ENCODE data around the gene LYSMD1.
"Not testable (repeated sequence)": the region's sequence is repeated elsewhere in the genome, so short reads cannot be mapped to it uniquely, and the experiment has no call there.

Gene LYSMD1

GRCh38 chr1:151193856-151194255, 28.2 kb upstream of the LYSMD1 start:
- peaks cover 0 to 28% (median 16%) of the 10 kb centered on the region in 4 donors for H3K4me1 ChIP-seq
- H3K27ac ChIP-seq: no peak overlapping the region
- H3K36me3 ChIP-seq: no peaks in the 10 kb centered on the region
- TF ChIP-seq, protein P1, sequence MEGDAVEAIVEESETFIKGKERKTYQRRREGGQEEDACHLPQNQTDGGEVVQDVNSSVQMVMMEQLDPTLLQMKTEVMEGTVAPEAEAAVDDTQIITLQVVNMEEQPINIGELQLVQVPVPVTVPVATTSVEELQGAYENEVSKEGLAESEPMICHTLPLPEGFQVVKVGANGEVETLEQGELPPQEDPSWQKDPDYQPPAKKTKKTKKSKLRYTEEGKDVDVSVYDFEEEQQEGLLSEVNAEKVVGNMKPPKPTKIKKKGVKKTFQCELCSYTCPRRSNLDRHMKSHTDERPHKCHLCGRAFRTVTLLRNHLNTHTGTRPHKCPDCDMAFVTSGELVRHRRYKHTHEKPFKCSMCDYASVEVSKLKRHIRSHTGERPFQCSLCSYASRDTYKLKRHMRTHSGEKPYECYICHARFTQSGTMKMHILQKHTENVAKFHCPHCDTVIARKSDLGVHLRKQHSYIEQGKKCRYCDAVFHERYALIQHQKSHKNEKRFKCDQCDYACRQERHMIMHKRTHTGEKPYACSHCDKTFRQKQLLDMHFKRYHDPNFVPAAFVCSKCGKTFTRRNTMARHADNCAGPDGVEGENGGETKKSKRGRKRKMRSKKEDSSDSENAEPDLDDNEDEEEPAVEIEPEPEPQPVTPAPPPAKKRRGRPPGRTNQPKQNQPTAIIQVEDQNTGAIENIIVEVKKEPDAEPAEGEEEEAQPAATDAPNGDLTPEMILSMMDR (IDR thresholded peaks at IDR 0.05): no peak
- DNase-seq: no peak
- intact Hi-C loops (cut with DNase I; ENCODE audit: low total_unique reads): loop anchor here (5.0 to 10.0 kb wide), 2 partner anchors 58 to 151 kb away; partner anchors contain the start of genes PSMD4 and RFX5
- no peak overlapping the region for H3K4me3 ChIP-seq
- no peaks in the 10 kb centered on the region for H3K27me3 ChIP-seq
- H3K9me3 ChIP-seq: no peaks in the 10 kb centered on the region

DNA sequence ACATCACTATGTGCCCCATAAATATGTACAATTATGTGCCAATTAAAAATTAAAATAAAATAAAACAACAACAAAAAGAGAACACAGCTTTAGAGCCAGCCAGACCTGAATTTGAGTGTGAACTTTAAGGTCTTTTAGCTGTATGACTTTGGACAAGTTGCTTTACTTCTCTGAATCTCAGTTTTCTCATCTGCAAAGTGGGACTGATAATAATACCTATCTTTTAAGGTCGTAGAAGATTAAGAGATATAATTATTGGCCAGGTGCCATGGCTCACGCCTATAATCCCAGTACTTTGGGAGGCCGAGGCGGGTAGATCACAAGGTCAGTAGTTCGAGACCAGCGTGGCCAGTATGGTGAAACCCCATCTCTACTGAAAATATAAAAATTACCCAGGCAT, 27.6 kb upstream of the LYSMD1 start:
- Histone ChIP-seq H3K36me3 (no peaks in the 10 kb centered on the region), H3K4me1 (peaks cover 0 to 33% (median 22%) of the 10 kb centered on the region in 4 donors), H3K27ac (no peak overlapping the region), H3K27me3 (no peaks in the 10 kb centered on the region), H3K9me3 (no peaks in the 10 kb centered on the region), H3K4me3 (no peak overlapping the region)
- intact Hi-C loops (cut with DNase I; ENCODE audit: low total_unique reads): loop anchor here (5.0 to 10.0 kb wide), 2 partner anchors 59 to 151 kb away; partner anchors contain the start of genes PSMD4 and RFX5
- DNase-seq: peak in 1 of 2 donors; percentile 24
- TF ChIP-seq, protein P1 (IDR thresholded peaks at IDR 0.05): no peak

- TF ChIP-seq, protein P1 (IDR thresholded peaks at IDR 0.05): no peak
- DNase-seq: peak in 1 of 2 donors; percentile 17
- no peaks in the 10 kb centered on the region for H3K9me3 ChIP-seq
- peaks cover 0 to 40% (median 25%) of the 10 kb centered on the region in 4 donors for H3K4me1 ChIP-seq
- H3K4me3 ChIP-seq: no peak overlapping the region
- H3K36me3 ChIP-seq: no peaks in the 10 kb centered on the region
- intact Hi-C loops (cut with DNase I; ENCODE audit: low total_unique reads): loop anchor here (5.0 to 10.0 kb wide), 2 partner anchors 60 to 153 kb away; partner anchors contain the start of genes PSMD4 and RFX5
- no peak overlapping the region for H3K27ac ChIP-seq
- H3K27me3 ChIP-seq: no peaks in the 10 kb centered on the region
Measured at GRCh38 chr1:151192047-151192446, 26.3 kb upstream of the LYSMD1 start.

GRCh38 chr1:151189637-151190445, 24.1 kb upstream of the LYSMD1 start, which contains the start of gene VPS72:
VPS72 (minus strand) TSS chr1:151190197; CDS start chr1:151190121, 76 bp downstream.
- H3K9me3 ChIP-seq: no peaks in the 10 kb centered on the region
- peak within 1 kb of the TSS; percentile 85 to 91 for H3K4me3 ChIP-seq
- peaks cover 6 to 12% (median 11%) of the 10 kb centered on the region in 3 donors for H3K36me3 ChIP-seq
- H3K4me1 ChIP-seq: peaks cover 0 to 34% (median 25%) of the 10 kb centered on the region in 4 donors
- intact Hi-C loops (cut with DNase I; ENCODE audit: low total_unique reads): loop anchor here (5.0 to 10.0 kb wide), 2 partner anchors 62 to 155 kb away; partner anchors contain the start of genes PSMD4 and RFX5
- no peaks in the 10 kb centered on the region for H3K27me3 ChIP-seq
- H3K27ac ChIP-seq: peak within 1 kb of the TSS; percentile 92 to 95
- TF ChIP-seq, protein P1 (IDR thresholded peaks at IDR 0.05): peak in 1 of 2 experiments; percentile 49
- peak; percentile 87 to 90 for DNase-seq

- Histone ChIP-seq H3K4me1 (peaks cover 0 to 34% (median 25%) of the 10 kb centered on the region in 4 donors), H3K4me3 (peak overlapping the region; percentile 85 to 91), H3K27ac (peak overlapping the region; percentile 92 to 95), H3K36me3 (peaks cover 18 to 23% (median 23%) of the 10 kb centered on the region in 3 donors)
- DNase-seq: peak in 1 of 2 donors; percentile 44
- intact Hi-C loops (cut with DNase I; ENCODE audit: low total_unique reads); H3K27me3 ChIP-seq; H3K9me3 ChIP-seq: not testable (repeated sequence)
Measured at GRCh38 chr1:151188667-151189066, 23.0 kb upstream of the LYSMD1 start.

DNA sequence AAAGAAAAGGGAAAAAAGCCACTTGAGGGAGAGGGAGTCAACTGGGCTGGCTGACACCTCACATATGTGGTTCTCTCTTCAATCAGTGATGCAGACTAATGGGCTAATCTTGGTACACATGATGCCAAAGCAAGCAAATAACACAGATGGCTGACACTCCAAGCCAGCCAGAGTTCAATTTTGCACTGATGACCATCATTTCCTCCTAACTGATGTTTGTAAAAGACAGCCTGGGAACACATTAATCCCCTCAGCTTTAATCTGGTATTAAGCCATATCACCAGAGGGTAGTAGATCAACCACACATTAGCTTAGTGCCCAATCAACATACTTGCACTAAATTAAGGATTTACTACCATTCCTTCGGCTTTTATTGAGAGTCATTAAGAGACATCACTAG, 21.5 kb upstream of the LYSMD1 start:
- Histone ChIP-seq H3K36me3 (peaks cover 33 to 38% (median 37%) of the 10 kb centered on the region in 3 donors), H3K4me1 (peaks cover 0 to 34% (median 25%) of the 10 kb centered on the region in 4 donors), H3K27me3 (no peaks in the 10 kb centered on the region), H3K4me3 (no peak overlapping the region), H3K9me3 (no peaks in the 10 kb centered on the region), H3K27ac (peak overlapping the region; percentile 92 to 95)
- intact Hi-C loops (cut with DNase I; ENCODE audit: low total_unique reads): no loop called here
- peak in 1 of 2 donors; percentile 16 for DNase-seq
- TF ChIP-seq, protein P1 (IDR thresholded peaks at IDR 0.05): no peak

Measured in tibial artery (tissue), 4 donors.